Activated T-cell treated with anti-CD3 and anti-CD28 coated beads, Interleukin-2, amount 50 U/mL, for 1 hour (primary cell): ENCODE data around the gene APOBR.
"Not testable (repeated sequence)": the region's sequence is repeated elsewhere in the genome, so short reads cannot be mapped to it uniquely, and the experiment has no call there.

Experiments used
- DNase-seq: peaks from one replicate; pipeline ENCODE4 v3.0.0-alpha.2; 2020

The APOBR gene, protein sequence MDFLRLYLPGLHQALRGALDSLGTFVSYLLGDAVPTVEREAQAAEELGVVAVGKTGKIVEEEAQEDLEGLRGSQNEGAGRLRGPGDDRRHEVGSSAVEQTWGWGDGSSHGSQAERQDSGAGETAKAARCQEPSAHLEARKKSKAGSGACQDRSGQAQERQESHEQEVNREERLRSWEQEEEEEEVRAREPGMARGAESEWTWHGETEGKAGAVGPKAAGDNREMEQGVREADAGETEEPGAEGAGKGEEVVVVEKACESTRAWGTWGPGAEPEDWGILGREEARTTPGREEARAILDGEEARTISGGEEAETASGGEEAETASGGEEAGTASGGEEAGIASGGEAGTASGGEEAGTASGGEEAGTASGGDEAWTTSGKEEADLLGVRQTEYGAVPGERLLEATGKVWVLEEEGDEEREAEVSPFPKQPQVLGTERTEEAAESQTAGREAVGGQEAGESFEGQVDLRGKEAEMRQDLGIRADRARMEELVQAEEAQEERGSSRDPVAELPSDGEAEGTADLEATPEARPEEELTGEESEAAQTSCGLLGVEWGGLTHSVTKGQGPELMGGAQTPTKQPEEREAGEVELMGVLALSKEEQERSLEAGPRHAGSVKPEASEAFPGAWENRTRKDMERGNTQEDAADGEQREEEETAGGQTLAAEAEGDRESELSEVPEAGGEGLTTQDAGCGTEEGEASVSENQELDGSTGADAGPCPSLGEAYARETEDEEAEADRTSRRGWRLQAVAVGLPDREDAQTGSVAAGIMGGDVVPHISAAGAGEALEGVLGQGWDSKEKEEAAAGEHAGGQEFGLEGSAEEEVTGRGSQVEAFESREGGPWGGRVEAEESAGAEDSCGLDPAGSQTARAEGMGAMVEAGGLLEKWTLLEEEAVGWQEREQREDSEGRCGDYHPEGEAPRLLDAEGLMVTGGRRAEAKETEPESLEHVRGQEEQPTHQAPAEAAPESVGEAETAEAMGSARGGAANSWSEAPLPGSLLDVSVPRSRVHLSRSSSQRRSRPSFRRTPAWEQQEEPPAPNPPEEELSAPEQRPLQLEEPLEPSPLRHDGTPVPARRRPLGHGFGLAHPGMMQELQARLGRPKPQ

DNA sequence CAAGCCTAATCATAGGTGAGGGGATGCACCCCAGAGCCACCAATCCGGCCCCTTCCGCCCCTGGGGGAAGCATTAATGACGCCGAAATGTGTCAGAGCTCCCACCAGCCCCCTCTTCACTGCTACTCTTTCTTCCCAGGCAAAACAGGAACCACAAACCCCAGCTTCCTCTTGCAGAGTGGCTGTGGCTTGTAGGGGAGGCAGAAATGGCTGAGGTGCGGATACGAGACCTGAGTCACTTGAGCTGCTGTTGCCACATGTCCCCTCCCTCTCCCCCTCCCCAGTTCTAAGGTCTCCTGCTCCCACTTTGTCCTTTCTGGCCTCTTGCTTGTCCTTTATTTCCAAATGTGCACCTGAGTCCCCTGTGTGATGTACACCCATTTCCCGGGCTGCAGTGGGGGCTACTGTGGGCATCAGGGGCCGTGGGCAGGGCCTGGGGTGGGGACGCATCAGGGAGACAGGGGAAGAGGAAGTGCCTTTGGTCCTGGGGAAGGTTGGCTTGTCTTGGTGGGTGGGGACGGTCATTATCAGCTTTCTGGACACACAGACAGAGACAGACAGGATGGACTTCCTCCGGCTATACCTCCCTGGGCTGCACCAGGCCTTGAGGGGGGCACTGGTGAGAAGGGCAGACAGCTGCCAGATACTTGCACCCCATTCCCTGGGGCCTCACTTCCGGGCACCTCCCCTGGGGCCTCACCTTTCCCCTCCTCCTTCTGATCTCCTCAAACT lies at the start of gene APOBR:
APOBR (plus strand) TSS at position 523 of the 731 bp plus-strand sequence; CDS start at position 562, 39 bp downstream.
- peak; percentile 82 for DNase-seq

DNA sequence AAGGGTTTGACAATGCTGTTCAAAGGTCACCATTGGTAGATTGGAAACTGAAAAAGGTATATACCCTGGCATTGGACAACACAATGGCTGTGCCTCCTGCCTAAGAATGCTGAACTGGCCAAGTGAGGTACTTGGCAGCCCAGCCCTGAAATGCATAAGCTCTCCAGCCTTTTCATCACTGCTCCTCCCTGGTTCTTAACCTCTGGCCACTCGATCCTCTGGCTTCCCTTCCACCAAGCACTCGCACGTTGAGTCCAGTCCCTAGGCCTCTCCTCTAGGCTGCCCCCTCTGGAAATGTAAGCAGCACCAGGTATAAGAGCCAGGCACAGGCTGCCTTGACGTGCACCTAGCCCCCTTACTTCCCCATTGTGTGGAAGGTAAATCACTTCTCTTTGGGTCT lies 48.1 kb upstream of the APOBR start:
- not testable (repeated sequence) for DNase-seq

DNA sequence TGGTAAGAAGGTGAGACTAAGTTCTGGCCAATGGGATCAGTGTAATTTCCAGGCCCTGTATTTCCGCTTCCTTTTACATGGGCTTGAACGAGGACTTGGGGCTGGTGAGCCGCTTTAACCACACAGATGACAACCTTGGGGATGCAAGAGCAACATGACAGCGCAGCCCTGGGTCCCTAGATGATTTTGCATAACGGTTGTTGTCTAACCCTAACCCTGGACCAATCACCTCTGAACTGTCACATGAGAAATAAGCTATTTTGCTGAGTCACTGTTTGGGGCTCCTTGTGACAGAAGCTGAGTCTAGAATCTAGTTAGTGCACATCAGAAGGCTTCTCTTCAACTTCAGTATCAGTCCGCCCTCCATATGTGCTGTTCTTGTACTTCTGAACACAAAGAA lies 47.4 kb upstream of the APOBR start:
- DNase-seq, result not testable (repeated sequence)

DNA sequence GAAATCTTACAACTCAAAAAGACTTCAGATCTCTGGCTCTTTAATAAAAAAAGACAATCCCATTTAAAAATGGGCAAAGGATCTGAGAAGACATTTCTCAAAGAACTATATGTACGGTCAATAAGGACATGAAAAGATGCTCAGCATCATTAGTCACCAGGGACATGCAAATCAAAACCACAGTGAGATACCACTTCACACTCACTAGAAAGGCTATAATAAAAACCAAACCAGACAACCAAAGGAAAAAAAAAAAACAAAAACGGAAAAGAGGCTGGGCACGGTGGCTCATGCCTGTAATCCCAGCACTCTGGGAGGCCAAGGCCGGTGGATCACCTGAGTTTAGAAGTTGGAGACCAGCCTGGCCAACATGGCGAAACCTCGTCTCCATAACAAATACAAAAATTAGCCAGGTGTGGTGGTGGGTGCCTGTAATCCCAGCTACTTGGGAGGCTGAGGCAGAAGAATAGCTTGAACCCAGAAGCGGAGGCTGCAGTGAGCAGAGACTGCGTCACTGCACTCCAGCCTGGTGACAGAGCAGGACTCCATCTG lies 20.7 kb upstream of the APOBR start:
- no peak for DNase-seq

DNA sequence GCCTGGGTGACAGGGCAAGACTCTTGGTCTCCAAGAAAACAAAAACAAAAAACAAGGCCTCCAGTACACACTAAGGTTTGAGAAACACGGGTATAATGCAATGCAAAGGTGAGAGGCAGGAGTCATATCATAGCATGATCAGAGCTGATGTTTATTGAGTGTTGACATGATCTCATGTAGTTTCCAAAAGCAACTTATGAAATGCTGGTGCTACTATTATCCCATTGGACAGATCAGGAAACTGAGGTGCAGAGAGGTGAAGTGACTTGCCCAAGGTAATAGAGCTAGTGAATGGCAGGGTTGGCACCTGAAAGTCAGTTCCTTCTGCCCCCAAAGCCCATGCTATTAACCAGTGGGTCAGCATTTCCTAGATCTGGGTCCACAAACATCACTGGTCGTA lies 19.2 kb upstream of the APOBR start:
- no peak for DNase-seq

DNA sequence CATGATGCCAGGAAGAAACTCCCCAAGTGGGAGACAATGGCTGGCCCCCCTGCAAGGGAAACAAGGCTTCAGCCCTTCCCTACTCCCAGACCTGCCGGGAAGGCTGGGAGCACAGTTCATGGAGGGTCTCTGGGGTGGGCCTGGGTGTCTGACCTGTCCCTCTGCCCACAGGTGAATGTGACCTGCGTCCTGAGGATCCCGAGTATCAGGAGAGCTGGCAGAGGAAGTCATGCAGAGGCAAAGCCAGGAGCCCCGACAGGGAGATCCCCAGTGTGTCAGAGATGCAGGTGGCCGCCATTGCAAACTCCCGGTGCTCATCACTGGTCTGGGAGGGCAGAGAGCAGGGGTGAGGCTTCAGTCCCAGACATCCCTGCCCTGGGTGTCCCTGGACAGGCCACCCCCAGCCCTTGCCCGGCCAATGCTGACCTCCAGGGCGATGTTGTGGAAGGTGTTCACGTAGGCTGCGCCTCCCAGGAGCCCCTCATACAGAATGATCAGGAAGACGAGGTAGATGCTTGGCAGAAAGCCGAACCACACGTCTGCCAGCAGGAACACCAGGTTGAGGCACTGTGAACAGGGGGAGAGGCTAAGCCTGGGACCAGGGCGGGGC lies 17.0 kb upstream of the APOBR start:
- peak; percentile 5 for DNase-seq

DNA sequence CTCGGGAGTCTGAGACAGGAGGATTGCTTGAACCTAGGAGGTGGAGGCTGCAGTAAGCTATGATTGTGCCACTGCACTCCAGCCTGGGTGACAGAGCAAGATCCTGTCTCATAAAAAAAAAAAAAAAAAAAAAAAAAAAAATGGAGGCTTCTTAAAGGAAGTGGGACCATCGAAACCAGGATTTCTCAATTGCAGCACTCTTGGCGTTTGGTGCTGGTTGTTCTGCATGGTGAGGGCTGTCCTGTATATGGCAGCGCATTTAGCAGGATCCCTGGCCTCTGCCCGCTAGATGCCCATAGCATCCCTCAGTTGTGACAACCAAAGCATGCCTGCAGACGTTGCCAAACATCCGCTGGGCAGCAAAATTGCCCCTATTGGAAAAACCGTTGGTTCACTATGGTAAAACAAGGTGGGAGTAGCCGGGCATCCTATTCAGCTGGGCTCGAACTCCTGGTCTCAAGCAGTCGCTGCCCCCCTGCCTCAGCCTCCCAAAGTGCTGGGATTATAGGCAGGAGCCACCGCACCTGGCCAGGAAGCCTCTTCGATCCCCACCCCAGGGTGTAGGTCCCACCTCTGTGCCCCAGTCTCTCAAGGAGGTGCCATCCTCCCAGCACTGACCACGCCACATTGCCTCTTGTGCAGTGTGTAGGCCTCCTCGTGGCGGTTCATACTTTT lies 15.8 kb upstream of the APOBR start:
- no peak for DNase-seq

DNA sequence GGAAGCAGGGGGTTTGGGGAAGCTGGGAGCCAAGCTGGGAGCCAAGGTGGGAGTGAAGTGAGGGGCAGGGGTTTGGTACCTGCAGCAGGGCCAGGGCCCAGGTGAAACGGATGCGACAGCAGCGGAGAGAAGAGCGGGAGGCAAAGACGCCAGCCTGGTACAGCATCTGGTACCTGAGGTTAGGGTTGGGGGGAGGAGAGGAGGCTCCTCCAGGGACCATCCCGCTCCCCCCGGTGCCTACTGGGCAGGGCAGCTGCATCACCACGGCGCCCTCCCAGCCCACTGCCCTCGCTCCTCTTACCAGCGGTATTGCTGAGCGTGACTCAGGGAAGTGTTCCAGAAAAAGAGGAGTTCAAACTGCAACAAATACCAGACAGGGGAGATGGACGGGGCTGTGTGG lies 12.4 kb upstream of the APOBR start:
- no peak for DNase-seq

DNA sequence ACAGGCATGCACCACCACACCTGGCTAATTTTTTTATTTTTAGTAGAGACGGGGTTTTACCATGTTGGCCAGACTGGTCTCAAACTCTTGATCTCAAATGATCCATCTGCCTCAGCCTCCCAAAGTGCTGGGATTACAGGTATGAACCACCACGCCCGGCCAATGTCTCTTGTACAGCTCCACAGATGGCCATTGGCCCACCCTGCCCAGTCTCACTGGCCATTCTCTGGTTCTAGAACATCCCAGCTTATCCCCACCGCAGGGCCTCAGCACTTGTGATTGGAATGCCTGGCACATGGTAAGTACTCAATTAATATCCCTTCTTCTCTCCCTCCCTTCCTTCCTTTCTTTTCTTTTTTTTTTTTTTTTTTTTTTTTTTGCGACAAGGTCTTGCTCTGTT lies 11.1 kb upstream of the APOBR start:
- not testable (repeated sequence) for DNase-seq

DNA sequence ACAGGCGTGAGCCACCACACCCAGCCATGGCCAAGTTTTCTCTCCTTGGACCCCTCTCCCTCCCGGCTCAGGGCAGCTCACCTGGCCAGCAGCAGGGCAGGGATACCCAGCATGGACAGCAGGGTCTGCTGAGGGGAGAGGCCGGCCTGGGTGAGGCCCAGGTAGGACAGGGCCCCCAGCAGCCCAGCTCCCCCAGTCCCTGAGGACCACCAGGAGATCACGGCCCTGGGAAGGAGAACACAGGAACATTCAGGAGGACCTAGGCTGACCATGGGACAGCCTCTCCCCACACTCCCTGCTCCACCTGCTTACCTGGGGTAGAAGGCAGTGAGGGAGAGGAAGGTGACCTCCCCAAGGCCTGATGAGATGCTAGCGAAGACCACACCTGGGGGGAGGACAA lies 8.2 kb upstream of the APOBR start:
- DNase-seq, result no peak

DNA sequence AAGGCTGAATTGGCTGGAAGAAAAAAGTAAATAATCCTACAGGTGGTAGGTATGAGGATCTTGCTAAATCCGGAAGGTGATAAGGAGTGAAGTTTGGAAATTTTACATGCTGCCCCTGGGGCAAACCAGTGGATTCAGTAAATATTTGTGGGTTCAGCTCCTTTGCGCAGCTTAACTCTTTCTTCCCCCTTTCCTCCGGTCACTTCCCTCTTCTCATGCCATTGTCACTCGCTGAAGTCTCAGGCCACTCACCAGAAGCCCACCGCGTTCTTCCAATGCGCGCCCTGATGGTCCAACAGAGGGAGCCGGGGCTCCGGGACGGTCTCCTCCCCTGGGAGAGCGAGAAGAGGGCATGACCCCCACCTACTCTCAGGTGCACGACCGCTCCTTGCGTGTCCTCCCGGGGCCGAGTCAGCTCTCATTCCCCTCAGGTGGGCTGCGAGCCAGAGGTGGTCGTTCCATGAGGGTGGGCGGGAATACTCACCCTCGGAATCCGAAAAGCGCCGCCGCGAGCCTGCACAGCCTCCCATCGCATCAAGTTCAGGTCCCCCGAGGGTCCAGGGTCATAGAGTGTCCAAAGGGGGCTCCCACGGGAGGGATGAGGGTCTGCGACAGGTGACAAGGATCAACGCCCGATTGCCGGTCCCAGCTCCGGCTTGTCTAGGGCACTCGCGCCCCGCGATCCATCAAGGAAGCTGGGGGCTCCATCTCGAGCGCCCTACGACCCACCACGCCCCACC lies 3.0 kb upstream of the APOBR start:
- DNase-seq, result no peak

DNA sequence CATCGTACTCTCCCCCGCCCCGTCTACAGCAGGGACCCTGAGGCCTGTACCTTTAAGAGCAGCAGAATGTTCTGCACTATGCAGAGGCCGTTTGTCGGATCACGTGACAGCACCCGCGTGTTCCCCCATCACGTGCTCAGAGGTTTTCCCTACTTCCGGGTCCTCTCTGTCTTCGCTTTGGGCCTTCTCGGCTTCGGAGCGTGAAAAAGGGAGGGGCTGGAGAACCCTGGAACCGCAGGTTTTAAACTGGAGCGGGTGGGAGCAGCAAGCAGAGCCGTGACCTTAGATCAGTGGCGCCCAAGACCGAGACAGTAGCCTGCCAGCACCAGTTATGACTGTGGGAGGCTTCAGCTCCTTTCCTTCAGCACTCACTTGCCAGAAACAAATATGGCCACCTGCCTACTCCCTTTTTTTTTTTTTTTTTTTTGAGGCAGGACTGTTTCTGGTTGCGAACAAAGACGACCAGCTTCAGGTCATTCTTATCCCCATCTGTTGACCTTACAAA lies 2.4 kb upstream of the APOBR start, which contains the start of gene CLN3:
CLN3 (minus strand) TSS at position 105 of the 505 bp plus-strand sequence. CDS start 315 bp downstream, outside the sequence.
- peak; percentile 87 for DNase-seq

DNA sequence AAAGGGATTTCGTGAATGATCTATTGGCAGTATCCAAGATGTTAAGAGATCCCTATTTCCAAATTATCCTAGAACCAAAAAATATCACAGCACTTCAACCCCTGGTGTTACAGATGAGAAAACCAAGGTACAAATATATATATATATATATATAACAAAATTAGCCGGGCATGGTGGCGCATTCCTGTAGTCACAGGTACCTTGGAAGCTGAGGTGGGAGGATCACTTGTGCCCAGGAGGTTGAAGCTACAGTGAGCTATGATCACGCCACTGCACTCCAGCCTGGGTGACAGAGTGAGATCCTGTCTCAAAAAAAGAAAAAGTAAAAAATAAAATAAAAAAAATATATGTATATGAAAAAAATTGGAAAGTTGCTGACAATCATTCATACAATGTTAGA lies 1.9 kb upstream of the APOBR start:
- no peak for DNase-seq

DNA sequence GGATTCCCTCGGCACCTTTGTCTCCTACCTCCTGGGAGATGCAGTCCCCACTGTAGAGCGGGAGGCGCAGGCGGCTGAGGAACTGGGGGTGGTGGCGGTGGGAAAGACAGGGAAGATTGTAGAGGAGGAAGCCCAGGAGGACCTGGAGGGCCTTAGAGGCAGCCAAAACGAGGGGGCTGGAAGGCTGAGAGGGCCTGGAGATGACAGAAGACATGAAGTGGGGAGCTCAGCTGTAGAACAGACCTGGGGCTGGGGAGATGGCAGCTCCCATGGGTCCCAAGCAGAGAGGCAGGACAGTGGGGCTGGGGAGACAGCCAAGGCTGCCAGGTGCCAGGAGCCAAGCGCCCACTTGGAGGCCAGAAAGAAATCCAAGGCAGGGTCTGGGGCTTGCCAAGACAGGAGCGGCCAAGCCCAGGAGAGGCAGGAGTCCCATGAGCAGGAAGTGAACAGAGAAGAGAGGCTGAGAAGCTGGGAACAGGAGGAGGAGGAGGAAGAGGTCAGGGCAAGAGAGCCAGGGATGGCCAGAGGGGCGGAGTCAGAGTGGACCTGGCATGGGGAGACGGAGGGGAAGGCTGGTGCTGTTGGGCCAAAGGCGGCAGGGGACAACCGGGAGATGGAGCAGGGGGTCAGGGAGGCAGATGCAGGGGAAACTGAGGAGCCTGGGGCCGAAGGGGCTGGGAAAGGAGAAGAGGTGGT lies 803 bp downstream of the APOBR start:
- peak; percentile 26 for DNase-seq

DNA sequence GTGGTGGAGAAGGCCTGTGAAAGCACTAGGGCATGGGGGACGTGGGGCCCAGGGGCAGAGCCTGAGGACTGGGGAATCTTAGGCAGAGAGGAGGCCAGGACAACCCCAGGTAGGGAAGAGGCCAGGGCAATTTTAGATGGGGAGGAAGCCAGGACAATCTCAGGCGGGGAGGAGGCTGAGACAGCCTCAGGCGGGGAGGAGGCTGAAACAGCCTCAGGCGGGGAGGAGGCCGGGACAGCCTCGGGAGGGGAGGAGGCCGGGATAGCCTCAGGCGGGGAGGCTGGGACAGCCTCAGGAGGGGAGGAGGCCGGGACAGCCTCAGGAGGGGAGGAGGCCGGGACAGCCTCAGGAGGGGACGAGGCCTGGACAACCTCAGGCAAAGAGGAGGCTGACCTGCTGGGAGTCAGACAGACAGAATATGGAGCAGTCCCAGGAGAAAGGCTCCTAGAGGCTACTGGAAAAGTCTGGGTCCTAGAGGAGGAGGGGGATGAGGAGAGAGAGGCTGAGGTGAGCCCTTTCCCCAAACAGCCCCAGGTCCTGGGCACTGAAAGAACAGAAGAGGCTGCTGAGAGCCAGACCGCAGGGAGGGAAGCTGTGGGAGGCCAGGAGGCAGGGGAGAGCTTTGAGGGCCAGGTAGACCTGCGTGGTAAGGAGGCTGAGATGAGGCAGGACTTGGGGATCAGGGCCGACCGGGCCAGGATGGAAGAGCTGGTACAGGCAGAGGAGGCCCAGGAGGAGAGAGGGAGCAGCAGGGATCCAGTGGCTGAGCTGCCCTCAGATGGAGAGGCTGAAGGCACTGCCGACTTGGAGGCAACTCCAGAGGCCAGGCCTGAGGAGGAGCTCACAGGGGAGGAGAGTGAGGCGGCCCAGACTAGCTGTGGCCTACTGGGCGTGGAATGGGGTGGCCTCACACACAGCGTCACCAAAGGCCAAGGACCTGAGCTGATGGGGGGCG lies 1.6 kb downstream of the APOBR start:
- no peak for DNase-seq

DNA sequence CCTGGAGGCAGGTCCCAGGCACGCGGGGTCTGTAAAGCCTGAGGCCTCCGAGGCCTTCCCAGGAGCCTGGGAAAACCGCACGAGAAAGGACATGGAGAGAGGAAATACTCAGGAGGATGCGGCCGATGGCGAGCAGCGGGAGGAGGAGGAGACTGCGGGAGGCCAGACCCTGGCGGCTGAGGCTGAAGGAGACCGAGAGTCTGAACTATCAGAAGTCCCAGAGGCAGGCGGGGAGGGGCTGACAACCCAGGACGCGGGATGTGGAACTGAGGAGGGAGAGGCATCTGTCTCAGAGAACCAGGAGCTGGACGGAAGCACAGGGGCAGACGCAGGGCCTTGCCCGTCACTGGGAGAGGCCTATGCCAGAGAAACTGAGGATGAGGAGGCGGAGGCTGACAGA lies 2.4 kb downstream of the APOBR start:
- DNase-seq, result no peak

DNA sequence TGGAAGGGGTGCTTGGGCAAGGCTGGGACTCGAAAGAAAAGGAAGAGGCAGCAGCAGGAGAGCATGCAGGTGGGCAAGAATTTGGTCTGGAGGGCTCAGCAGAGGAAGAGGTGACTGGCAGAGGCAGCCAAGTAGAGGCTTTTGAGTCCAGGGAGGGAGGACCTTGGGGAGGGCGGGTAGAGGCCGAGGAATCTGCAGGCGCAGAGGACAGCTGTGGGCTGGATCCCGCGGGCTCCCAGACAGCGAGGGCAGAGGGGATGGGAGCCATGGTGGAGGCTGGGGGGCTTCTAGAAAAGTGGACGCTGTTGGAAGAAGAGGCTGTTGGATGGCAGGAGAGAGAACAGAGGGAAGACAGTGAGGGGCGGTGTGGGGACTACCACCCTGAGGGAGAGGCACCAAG lies 2.9 kb downstream of the APOBR start:
- DNase-seq, result no peak

DNA sequence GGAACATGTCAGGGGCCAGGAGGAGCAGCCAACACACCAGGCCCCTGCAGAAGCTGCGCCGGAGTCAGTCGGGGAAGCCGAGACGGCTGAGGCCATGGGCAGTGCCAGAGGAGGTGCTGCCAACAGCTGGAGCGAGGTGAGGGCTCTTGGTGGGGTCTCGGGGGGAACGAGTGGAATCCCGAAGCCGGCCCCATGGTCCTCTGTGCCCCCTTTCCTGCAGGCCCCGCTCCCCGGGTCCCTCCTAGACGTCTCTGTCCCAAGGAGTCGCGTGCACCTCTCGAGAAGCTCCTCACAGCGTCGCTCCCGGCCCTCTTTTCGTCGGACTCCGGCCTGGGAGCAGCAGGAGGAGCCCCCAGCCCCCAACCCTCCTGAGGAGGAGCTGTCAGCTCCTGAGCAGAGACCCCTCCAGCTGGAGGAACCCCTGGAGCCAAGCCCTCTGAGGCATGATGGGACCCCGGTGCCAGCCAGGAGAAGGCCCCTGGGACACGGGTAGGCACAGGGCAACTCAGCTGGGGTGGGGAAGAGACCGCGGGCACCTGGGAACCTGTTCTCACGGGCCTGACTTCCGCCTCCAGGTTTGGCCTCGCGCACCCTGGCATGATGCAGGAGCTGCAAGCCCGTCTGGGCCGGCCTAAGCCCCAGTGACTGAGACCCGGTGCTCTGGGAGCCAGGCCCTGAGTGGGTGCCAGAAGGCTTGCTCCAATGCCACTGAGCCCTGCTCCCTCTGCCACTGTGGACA lies 3.6 kb downstream of the APOBR start:
- no peak for DNase-seq
